HepG2 (cell line): ENCODE data around the gene GDPD5. TPM values are rescaled to one million over a fixed set of nuclear protein-coding genes. Genes with fewer than 3 reads are reported as not detected.

Experiments used
- ELF1 ChIP-seq: sonication (generic); formaldehyde crosslinking; IDR thresholded peaks from 2 replicates; pipeline ENCODE4 v1.4.0; 2020; ENCODE audit warnings: missing genetic modification reagents
- FOXK2 ChIP-seq: fragments of 450-650 bp; IDR thresholded peaks from 2 replicates; pipeline ENCODE4 v1.6.1; 2016
- KLF16 ChIP-seq, 2 experiments: sonication (generic) in 1 of 2; formaldehyde crosslinking in 1 of 2; IDR thresholded peaks; 2 replicates each; pipeline versions ENCODE4 v1.6.1 to v1.8.0; 2016 to 2023; ENCODE audit warnings: missing genetic modification reagents in 2 of 2, missing compliant biosample characterization in 1 of 2
- MED13 ChIP-seq: sonication (generic); formaldehyde crosslinking; IDR thresholded peaks from 2 replicates; pipeline ENCODE4 v1.5.0; 2020; ENCODE audit warnings: missing genetic modification reagents
- SMAD1 ChIP-seq: sonication (generic); formaldehyde crosslinking; IDR thresholded peaks from 2 replicates; pipeline ENCODE4 v1.4.0; 2020; ENCODE audit warnings: missing genetic modification reagents, low read depth, mild to moderate bottlenecking, borderline replicate concordance
- ZFP82 ChIP-seq: sonication (generic); formaldehyde crosslinking; IDR thresholded peaks from 2 replicates; pipeline ENCODE4 v1.5.1; 2020; ENCODE audit warnings: mild to moderate bottlenecking, missing genetic modification reagents, borderline replicate concordance
- ZNF264 ChIP-seq: sonication (generic); formaldehyde crosslinking; IDR thresholded peaks from 2 replicates; pipeline ENCODE4 v1.4.0; 2020; ENCODE audit warnings: missing genetic modification reagents
- polyA plus RNA-seq, 8 experiments: library from polyadenylated mRNA; depleted of rRNA in 3 of 8; stranded (reverse) in 7 of 8; unstranded in 1 of 8; fragments of >200 nt; fragmentation: Illumina TruSeq in 4 of 8; extraction: Trizol in 4 of 8; gene quantifications; 2 replicates each; pipeline versions ENCODE4 v1.2.1 to v1.2.3, GENCODE V29; 2011 to 2016; ENCODE audit warnings: low read depth in 4 of 8, missing spikeins in 1 of 8, mixed read lengths in 1 of 8; ENCODE audit not compliant: insufficient read depth in 1 of 8
- total RNA-seq, 5 experiments: library from RNA; depleted of rRNA; stranded (reverse); fragments of >200 nt; fragmentation: Illumina TruSeq; extraction: Trizol; gene quantifications; 2 replicates each; pipeline ENCODE4 v1.2.3, GENCODE V29; 2016; ENCODE audit warnings: low read depth in 1 of 5
- TF ChIP-seq, protein P1 (sequence below): sonication (generic); formaldehyde crosslinking; IDR thresholded peaks from 2 replicates; pipeline ENCODE4 v1.4.0; 2020; ENCODE audit warnings: missing genetic modification reagents, borderline replicate concordance
- TF ChIP-seq, protein P2 (sequence below): sonication (generic); formaldehyde crosslinking; IDR thresholded peaks from 2 replicates; pipeline ENCODE4 v1.5.0; 2020; ENCODE audit warnings: mild to moderate bottlenecking, missing genetic modification reagents, borderline replicate concordance
- TF ChIP-seq, protein P3 (sequence below): sonication (generic); formaldehyde crosslinking; IDR thresholded peaks from 2 replicates; pipeline ENCODE4 v1.9.0; 2022; ENCODE audit warnings: missing genetic modification reagents, mild to moderate bottlenecking, borderline replicate concordance

Gene GDPD5
- total and polyA plus RNA-seq, 2 of the 13 experiments (the other 11 are each of a cell fraction or from before 2014, with no cell fraction given) = 55.0 to 67.5 TPM

DNA sequence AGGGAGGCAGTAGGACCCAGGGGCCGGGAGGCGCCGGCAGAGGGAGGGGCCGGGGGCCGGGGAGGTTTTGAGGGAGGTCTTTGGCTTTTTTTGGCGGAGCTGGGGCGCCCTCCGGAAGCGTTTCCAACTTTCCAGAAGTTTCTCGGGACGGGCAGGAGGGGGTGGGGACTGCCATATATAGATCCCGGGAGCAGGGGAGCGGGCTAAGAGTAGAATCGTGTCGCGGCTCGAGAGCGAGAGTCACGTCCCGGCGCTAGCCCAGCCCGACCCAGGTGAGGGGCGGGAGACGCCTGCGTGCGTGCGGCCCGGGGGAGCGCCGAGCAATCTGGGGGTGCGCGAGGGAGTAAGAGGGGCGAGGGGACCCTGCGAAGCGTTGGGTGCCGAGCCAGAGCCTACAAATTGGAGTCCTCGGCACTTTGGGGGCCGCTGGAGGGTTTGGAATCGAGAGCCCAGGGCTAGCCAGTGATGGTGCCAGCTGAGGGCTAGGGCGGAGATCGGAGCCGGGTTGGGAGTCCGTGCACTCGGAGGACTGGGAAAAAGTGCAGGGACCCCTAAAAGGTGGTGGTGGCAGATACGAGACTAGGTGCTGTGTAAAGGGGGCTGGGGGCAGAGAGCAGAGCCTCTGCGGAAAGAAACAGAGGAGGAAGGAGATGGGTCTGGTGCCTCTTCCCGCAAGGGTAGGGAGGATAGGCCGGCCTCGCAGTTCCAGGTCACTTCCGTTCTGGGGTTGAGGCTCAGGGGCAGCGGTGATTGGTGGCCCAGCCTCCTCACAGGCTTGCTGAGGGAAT lies 36.5 kb upstream of the GDPD5 start, which contains the start of gene SERPINH1 (continued):
- TF ChIP-seq, protein P1, sequence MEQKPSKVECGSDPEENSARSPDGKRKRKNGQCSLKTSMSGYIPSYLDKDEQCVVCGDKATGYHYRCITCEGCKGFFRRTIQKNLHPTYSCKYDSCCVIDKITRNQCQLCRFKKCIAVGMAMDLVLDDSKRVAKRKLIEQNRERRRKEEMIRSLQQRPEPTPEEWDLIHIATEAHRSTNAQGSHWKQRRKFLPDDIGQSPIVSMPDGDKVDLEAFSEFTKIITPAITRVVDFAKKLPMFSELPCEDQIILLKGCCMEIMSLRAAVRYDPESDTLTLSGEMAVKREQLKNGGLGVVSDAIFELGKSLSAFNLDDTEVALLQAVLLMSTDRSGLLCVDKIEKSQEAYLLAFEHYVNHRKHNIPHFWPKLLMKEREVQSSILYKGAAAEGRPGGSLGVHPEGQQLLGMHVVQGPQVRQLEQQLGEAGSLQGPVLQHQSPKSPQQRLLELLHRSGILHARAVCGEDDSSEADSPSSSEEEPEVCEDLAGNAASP (CRISPR knock-in tag) = peak; percentile 53; the same call in 1 of the 2 replicates
- TF ChIP-seq ZFP82 (CRISPR knock-in tag) = peak; percentile 88; the same call in 1 of the 2 replicates
- TF ChIP-seq KLF16 (CRISPR knock-in tag; IDR thresholded peaks at IDR 0.05) = no peak
- no peak for TF ChIP-seq FOXK2
- peak; percentile 67 for TF ChIP-seq ELF1 (CRISPR knock-in tag)
- TF ChIP-seq ZNF264 (CRISPR knock-in tag) = no peak
- peak; percentile 54; the same call in 1 of the 2 replicates for TF ChIP-seq MED13 (CRISPR knock-in tag)
- TF ChIP-seq, protein P2, sequence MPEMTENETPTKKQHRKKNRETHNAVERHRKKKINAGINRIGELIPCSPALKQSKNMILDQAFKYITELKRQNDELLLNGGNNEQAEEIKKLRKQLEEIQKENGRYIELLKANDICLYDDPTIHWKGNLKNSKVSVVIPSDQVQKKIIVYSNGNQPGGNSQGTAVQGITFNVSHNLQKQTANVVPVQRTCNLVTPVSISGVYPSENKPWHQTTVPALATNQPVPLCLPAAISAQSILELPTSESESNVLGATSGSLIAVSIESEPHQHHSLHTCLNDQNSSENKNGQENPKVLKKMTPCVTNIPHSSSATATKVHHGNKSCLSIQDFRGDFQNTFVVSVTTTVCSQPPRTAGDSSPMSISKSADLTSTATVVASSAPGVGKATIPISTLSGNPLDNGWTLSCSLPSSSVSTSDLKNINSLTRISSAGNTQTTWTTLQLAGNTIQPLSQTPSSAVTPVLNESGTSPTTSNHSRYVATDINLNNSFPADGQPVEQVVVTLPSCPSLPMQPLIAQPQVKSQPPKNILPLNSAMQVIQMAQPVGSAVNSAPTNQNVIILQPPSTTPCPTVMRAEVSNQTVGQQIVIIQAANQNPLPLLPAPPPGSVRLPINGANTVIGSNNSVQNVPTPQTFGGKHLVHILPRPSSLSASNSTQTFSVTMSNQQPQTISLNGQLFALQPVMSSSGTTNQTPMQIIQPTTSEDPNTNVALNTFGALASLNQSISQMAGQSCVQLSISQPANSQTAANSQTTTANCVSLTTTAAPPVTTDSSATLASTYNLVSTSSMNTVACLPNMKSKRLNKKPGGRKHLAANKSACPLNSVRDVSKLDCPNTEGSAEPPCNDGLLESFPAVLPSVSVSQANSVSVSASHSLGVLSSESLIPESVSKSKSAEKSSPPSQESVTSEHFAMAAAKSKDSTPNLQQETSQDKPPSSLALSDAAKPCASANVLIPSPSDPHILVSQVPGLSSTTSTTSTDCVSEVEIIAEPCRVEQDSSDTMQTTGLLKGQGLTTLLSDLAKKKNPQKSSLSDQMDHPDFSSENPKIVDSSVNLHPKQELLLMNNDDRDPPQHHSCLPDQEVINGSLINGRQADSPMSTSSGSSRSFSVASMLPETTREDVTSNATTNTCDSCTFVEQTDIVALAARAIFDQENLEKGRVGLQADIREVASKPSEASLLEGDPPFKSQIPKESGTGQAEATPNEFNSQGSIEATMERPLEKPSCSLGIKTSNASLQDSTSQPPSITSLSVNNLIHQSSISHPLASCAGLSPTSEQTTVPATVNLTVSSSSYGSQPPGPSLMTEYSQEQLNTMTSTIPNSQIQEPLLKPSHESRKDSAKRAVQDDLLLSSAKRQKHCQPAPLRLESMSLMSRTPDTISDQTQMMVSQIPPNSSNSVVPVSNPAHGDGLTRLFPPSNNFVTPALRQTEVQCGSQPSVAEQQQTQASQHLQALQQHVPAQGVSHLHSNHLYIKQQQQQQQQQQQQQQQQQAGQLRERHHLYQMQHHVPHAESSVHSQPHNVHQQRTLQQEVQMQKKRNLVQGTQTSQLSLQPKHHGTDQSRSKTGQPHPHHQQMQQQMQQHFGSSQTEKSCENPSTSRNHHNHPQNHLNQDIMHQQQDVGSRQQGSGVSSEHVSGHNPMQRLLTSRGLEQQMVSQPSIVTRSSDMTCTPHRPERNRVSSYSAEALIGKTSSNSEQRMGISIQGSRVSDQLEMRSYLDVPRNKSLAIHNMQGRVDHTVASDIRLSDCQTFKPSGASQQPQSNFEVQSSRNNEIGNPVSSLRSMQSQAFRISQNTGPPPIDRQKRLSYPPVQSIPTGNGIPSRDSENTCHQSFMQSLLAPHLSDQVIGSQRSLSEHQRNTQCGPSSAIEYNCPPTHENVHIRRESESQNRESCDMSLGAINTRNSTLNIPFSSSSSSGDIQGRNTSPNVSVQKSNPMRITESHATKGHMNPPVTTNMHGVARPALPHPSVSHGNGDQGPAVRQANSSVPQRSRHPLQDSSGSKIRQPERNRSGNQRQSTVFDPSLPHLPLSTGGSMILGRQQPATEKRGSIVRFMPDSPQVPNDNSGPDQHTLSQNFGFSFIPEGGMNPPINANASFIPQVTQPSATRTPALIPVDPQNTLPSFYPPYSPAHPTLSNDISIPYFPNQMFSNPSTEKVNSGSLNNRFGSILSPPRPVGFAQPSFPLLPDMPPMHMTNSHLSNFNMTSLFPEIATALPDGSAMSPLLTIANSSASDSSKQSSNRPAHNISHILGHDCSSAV (CRISPR knock-in tag) = no peak
- peak; percentile 61; the same call in 1 of the 2 replicates for TF ChIP-seq SMAD1 (CRISPR knock-in tag)
- TF ChIP-seq, protein P3, sequence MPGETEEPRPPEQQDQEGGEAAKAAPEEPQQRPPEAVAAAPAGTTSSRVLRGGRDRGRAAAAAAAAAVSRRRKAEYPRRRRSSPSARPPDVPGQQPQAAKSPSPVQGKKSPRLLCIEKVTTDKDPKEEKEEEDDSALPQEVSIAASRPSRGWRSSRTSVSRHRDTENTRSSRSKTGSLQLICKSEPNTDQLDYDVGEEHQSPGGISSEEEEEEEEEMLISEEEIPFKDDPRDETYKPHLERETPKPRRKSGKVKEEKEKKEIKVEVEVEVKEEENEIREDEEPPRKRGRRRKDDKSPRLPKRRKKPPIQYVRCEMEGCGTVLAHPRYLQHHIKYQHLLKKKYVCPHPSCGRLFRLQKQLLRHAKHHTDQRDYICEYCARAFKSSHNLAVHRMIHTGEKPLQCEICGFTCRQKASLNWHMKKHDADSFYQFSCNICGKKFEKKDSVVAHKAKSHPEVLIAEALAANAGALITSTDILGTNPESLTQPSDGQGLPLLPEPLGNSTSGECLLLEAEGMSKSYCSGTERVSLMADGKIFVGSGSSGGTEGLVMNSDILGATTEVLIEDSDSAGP (CRISPR knock-in tag) = no peak
